HG02870 (cell line): ENCODE results near the gene FLNB.
A peak's percentile ranks its signal among the peaks of the same experiment; 100 is the strongest.

Experiments used
- ATAC-seq: cut with Tn5 transposase; IDR thresholded peaks from one replicate; pipeline ENCODE4 v1.9.1; 2021; ENCODE audit warnings: mild to moderate bottlenecking, moderate library complexity; ENCODE audit not compliant: unreplicated experiment

The FLNB gene

GRCh38 chr3:58073301-58074108 is 65.3 kb downstream of the FLNB start:
- ATAC-seq = no peak

- no peak for ATAC-seq
These were observed 66.0 kb downstream of the FLNB start for GRCh38 chr3:58074116-58074715.

- ATAC-seq = no peak
These were observed 66.8 kb downstream of the FLNB start for GRCh38 chr3:58074997-58075396.

GRCh38 chr3:58077596-58078285 is 69.5 kb downstream of the FLNB start:
- ATAC-seq = no peak

- ATAC-seq = no peak
These were observed 70.4 kb downstream of the FLNB start for GRCh38 chr3:58078610-58079009.

GRCh38 chr3:58079773-58080172 is 71.6 kb downstream of the FLNB start:
- no peak for ATAC-seq

GRCh38 chr3:58082047-58082446 is 73.8 kb downstream of the FLNB start:
- no peak for ATAC-seq

GRCh38 chr3:58084166-58084565 is 75.9 kb downstream of the FLNB start:
- ATAC-seq = no peak

- peak; percentile 57 for ATAC-seq
These were observed 76.7 kb downstream of the FLNB start for GRCh38 chr3:58084788-58085543.

- ATAC-seq = peak; percentile 40
These were observed 77.4 kb downstream of the FLNB start for GRCh38 chr3:58085616-58086015.

GRCh38 chr3:58088501-58088900 is 80.3 kb downstream of the FLNB start:
- no peak for ATAC-seq

GRCh38 chr3:58090351-58090750 is 82.1 kb downstream of the FLNB start:
- ATAC-seq = no peak

GRCh38 chr3:58092521-58092920 is 84.3 kb downstream of the FLNB start:
- ATAC-seq = no peak

- no peak for ATAC-seq
These were observed 85.5 kb downstream of the FLNB start for GRCh38 chr3:58093574-58094195.

- ATAC-seq = no peak
These were observed 86.4 kb downstream of the FLNB start for GRCh38 chr3:58094657-58095056.

GRCh38 chr3:58095603-58096138 is 87.4 kb downstream of the FLNB start:
- ATAC-seq = no peak

- no peak for ATAC-seq
These were observed 90.3 kb downstream of the FLNB start for GRCh38 chr3:58098531-58098930.

GRCh38 chr3:58099865-58100264 is 91.6 kb downstream of the FLNB start:
- no peak for ATAC-seq

GRCh38 chr3:58101499-58102389 is 93.5 kb downstream of the FLNB start:
- no peak for ATAC-seq

- ATAC-seq = no peak
These were observed 94.1 kb downstream of the FLNB start for GRCh38 chr3:58102390-58102750.
